Naive thymus-derived CD4-positive, alpha-beta T cell (primary cell): ENCODE results near the gene ARHGAP4. TPM values are rescaled to one million over a fixed set of nuclear protein-coding genes. Genes with fewer than 3 reads are reported as not detected.

ENCODE experiments used
- ATAC-seq: fragments of 150-1000 bp; cut with Tn5 transposase; 2 replicates; pipeline ENCODE4 v1.10.0; 2021; ENCODE audit warnings: mild to moderate bottlenecking, moderate library complexity
- CTCF ChIA-PET: fragments of 350-600 bp; sonication (Branson Sonifier 250); formaldehyde crosslinking; loops from one replicate; lab custom pipeline; 2021; ENCODE audit warnings: antibody characterized with exemption; lab: Charles Lee
- POLR2A ChIA-PET: fragments of 350-600 bp; sonication (Branson Sonifier 250); formaldehyde crosslinking; loops from one replicate; lab custom pipeline; 2021; ENCODE audit warnings: antibody characterized with exemption, inconsistent platforms; lab: Charles Lee
- DNase-seq, 9 donors: peaks; one replicate each; pipeline versions ENCODE4 v3.0.0 to v3.0.0-alpha.2; 2020 to 2022; ENCODE audit warnings: mixed read lengths in 1 of 9
- H3K27ac ChIP-seq: one replicate; pipeline ENCODE4 v1.7.0; 2013; ENCODE audit warnings: mild to moderate bottlenecking, low read depth, low read length, moderate library complexity
- H3K27me3 ChIP-seq, 2 donors: one replicate each; pipeline ENCODE4 v1.7.0; 2013; ENCODE audit warnings: low read length in 2 of 2, mild to moderate bottlenecking in 2 of 2, moderate library complexity in 2 of 2; ENCODE audit not compliant: control insufficient read depth in 2 of 2, insufficient read depth in 2 of 2
- H3K36me3 ChIP-seq, 3 experiments: 1 replicate in 2 of 3; 2 replicates in 1 of 3; pipeline ENCODE4 v1.7.0; 2013; ENCODE audit warnings: low read length in 3 of 3, mild to moderate bottlenecking in 3 of 3, moderate library complexity in 1 of 3; ENCODE audit not compliant: insufficient read depth in 3 of 3, control insufficient read depth in 2 of 3
- H3K4me1 ChIP-seq, 2 donors: one replicate each; pipeline ENCODE4 v1.7.0; 2013; ENCODE audit warnings: low read length in 2 of 2, mild to moderate bottlenecking in 2 of 2, moderate library complexity in 1 of 2; ENCODE audit not compliant: control insufficient read depth in 2 of 2, insufficient read depth in 2 of 2
- H3K4me3 ChIP-seq: 2 replicates; pipeline ENCODE4 v1.7.0; 2013; ENCODE audit warnings: mild to moderate bottlenecking, low read length
- H3K9me3 ChIP-seq, 3 experiments: 1 replicate in 2 of 3; 2 replicates in 1 of 3; pipeline ENCODE4 v1.7.0; 2013; ENCODE audit warnings: low read length in 3 of 3; ENCODE audit not compliant: control insufficient read depth in 2 of 3
- H3K27ac Mint-ChIP-seq, 9 donors: one replicate each; pipeline ENCODE4 v1.8.0; 2020 to 2022; ENCODE audit warnings: mixed read lengths in 9 of 9, mild to moderate bottlenecking in 8 of 9, moderate library complexity in 5 of 9, inconsistent platforms in 2 of 9
- H3K27me3 Mint-ChIP-seq, 5 donors: one replicate each; pipeline ENCODE4 v1.8.0; 2021 to 2022; ENCODE audit warnings: mixed read lengths in 5 of 5, mild to moderate bottlenecking in 1 of 5
- H3K36me3 Mint-ChIP-seq, 5 donors: one replicate each; pipeline ENCODE4 v1.8.0; 2020 to 2022; ENCODE audit warnings: mixed read lengths in 5 of 5, mild to moderate bottlenecking in 3 of 5, inconsistent platforms in 1 of 5
- H3K4me1 Mint-ChIP-seq, 7 donors: one replicate each; pipeline ENCODE4 v1.8.0; 2020 to 2022; ENCODE audit warnings: mixed read lengths in 7 of 7, mild to moderate bottlenecking in 3 of 7, inconsistent platforms in 1 of 7
- H3K4me3 Mint-ChIP-seq, 10 donors: one replicate each; pipeline ENCODE4 v1.8.0; 2020 to 2022; ENCODE audit warnings: mild to moderate bottlenecking in 10 of 10, mixed read lengths in 10 of 10, moderate library complexity in 6 of 10, inconsistent platforms in 2 of 10
- H3K9me3 Mint-ChIP-seq, 11 donors: one replicate each; pipeline ENCODE4 v1.8.0; 2020 to 2022; ENCODE audit warnings: mixed read lengths in 11 of 11, mild to moderate bottlenecking in 4 of 11, inconsistent platforms in 1 of 11, moderate library complexity in 1 of 11
- intact Hi-C, 2 donors: fragments of 100-400 bp; cut with micrococcal nuclease; formaldehyde crosslinking; loops; one replicate each; pipeline ENCODE4 v1.15.1; 2023
- polyA plus RNA-seq, 2 donors: library from polyadenylated mRNA; unstranded; fragments of 300-500 nt; fragmentation: Illumina TruSeq; gene quantifications; one replicate each; pipeline ENCODE4 v1.2.3, GENCODE V29; 2021
- total RNA-seq, 6 experiments: library from RNA in 5 of 6; stranded (reverse) in 5 of 6; gene quantifications; 1 replicate in 5 of 6; 2 replicates in 1 of 6; pipeline ENCODE4 v1.2.3 and lab custom pipeline; 2021 to 2026

Gene ARHGAP4
- total and polyA plus RNA-seq, 7 experiments from 2014 or later = 82.5 to 439 (median 341) TPM

- peaks cover 0 to 23% (median 0%) of the 10 kb centered on the region in 5 donors for H3K36me3 Mint-ChIP-seq
- H3K9me3 Mint-ChIP-seq = peaks cover 0 to 2% (median 0%) of the 10 kb centered on the region in 11 donors
- DNase-seq (no peak), ATAC-seq (no peak)
- peaks cover 0 to 6% (median 0%) of the 10 kb centered on the region in 3 experiments for H3K36me3 ChIP-seq
- POLR2A ChIA-PET = interaction anchor here (1.0 to 17.4 kb wide), 18 partner anchors 9 to 518 kb away, joined by 3 to 384 read pairs (median 6); partner anchors contain the start of genes HCFC1, IDH3G, NAA10 and RENBP
- H3K4me3 ChIP-seq = peak overlapping the region; percentile 81
- peak overlapping the region; percentile 80 to 100 (median 98) for H3K27ac Mint-ChIP-seq
- H3K9me3 ChIP-seq = no peaks in the 10 kb centered on the region
- CTCF ChIA-PET = interaction anchor here (0.6 to 13.2 kb wide), 5 partner anchors 17 to 562 kb away, joined by 3 to 168 read pairs (median 3); partner anchors contain the start of gene RENBP
- intact Hi-C loops = loop anchor here (1.0 to 10.0 kb wide), 7 partner anchors 9 to 568 kb away; partner anchors contain the start of genes EMD (in 2 of the 2), NAA10 (in 1 of the 2), SLC10A3 (in 1 of the 2) and SLC6A8 (in 1 of the 2)
- H3K4me3 Mint-ChIP-seq = peak overlapping the region; percentile 89 to 95 (median 92)
- peak overlapping the region; percentile 98 for H3K27ac ChIP-seq
- H3K27me3 ChIP-seq = no peaks in the 10 kb centered on the region
- H3K4me1 Mint-ChIP-seq = peaks cover 0 to 79% (median 27%) of the 10 kb centered on the region in 7 donors
- peaks cover 22 to 27% of the 10 kb centered on the region in 2 donors for H3K4me1 ChIP-seq
- H3K27me3 Mint-ChIP-seq = no peaks in the 10 kb centered on the region
Observed at GRCh38 chrX:153926552-153926857, 441 bp upstream of the ARHGAP4 start.

- ATAC-seq (no peak), DNase-seq (peak in 4 of 9 donors; percentile 41 to 50 (median 43))
- CTCF ChIA-PET = interaction anchor here (0.6 to 13.2 kb wide), 5 partner anchors 13 to 43 kb away, joined by 3 to 168 read pairs (median 5); partner anchors contain the start of gene RENBP
- peak overlapping the region; percentile 98 for H3K27ac ChIP-seq
- H3K36me3 ChIP-seq = peaks cover 0 to 16% (median 0%) of the 10 kb centered on the region in 3 experiments
- Mint-ChIP-seq H3K9me3 (peaks cover 0 to 2% (median 0%) of the 10 kb centered on the region in 11 donors), H3K27ac (peak overlapping the region; percentile 88 to 98 (median 93)), H3K36me3 (peaks cover 0 to 21% (median 0%) of the 10 kb centered on the region in 5 donors), H3K4me1 (peaks cover 0 to 73% (median 24%) of the 10 kb centered on the region in 7 donors), H3K27me3 (no peaks in the 10 kb centered on the region), H3K4me3 (peak overlapping the region; percentile 92 to 98 (median 94))
- intact Hi-C loops = loop anchor here (2.0 to 10.0 kb wide), 4 partner anchors 19 to 569 kb away; partner anchors contain the start of genes EMD (in 2 of the 2), SLC10A3 (in 1 of the 2) and SLC6A8 (in 1 of the 2)
- peaks cover 27% of the 10 kb centered on the region in 2 donors for H3K4me1 ChIP-seq
- no peaks in the 10 kb centered on the region for H3K9me3 ChIP-seq
- peak overlapping the region; percentile 70 for H3K4me3 ChIP-seq
- POLR2A ChIA-PET = interaction anchor here (0.7 to 17.4 kb wide), 14 partner anchors 8 to 444 kb away, joined by 3 to 384 read pairs (median 6); partner anchors contain the start of genes HCFC1, IDH3G, NAA10 and RENBP
- no peaks in the 10 kb centered on the region for H3K27me3 ChIP-seq
Observed at GRCh38 chrX:153925387-153925738, 701 bp downstream of the ARHGAP4 start.

- H3K27ac ChIP-seq = peak overlapping the region; percentile 98
- H3K4me1 ChIP-seq = peaks cover 24 to 26% of the 10 kb centered on the region in 2 donors
- peak overlapping the region; percentile 70 for H3K4me3 ChIP-seq
- ATAC-seq (no peak), DNase-seq (peak in 7 of 9 donors; percentile 42 to 59 (median 52))
- Mint-ChIP-seq H3K9me3 (peaks cover 0 to 2% (median 0%) of the 10 kb centered on the region in 11 donors), H3K4me1 (peaks cover 0 to 68% (median 25%) of the 10 kb centered on the region in 7 donors), H3K4me3 (peak overlapping the region; percentile 92 to 98 (median 94)), H3K36me3 (peaks cover 0 to 23% (median 0%) of the 10 kb centered on the region in 5 donors), H3K27ac (peak overlapping the region; percentile 86 to 98 (median 93)), H3K27me3 (no peaks in the 10 kb centered on the region)
- no peaks in the 10 kb centered on the region for H3K9me3 ChIP-seq
- intact Hi-C loops = loop anchor here (1.0 to 10.0 kb wide), 4 partner anchors 18 to 570 kb away; partner anchors contain the start of gene SLC10A3 (in 1 of the 2)
- H3K36me3 ChIP-seq = peaks cover 0 to 19% (median 0%) of the 10 kb centered on the region in 3 experiments
- no peaks in the 10 kb centered on the region for H3K27me3 ChIP-seq
- POLR2A ChIA-PET = interaction anchor here (1.6 to 17.4 kb wide), 8 partner anchors 14 to 130 kb away, joined by 3 to 384 read pairs (median 20); partner anchors contain the start of genes HCFC1, IDH3G, NAA10 and RENBP
- CTCF ChIA-PET = interaction anchor here (0.6 to 13.2 kb wide), 6 partner anchors 12 to 810 kb away, joined by 3 to 168 read pairs (median 4); partner anchors contain the start of gene RENBP
Observed at GRCh38 chrX:153924149-153924861, 1.8 kb downstream of the ARHGAP4 start.

- Histone ChIP-seq H3K27ac (peak overlapping the region; percentile 98), H3K9me3 (no peaks in the 10 kb centered on the region), H3K4me1 (peaks cover 19 to 21% of the 10 kb centered on the region in 2 donors), H3K4me3 (peak overlapping the region; percentile 70), H3K27me3 (no peaks in the 10 kb centered on the region), H3K36me3 (peaks cover 0 to 30% (median 4%) of the 10 kb centered on the region in 3 experiments)
- ChIA-PET POLR2A (interaction anchor here (0.7 to 17.4 kb wide), 7 partner anchors 8 to 159 kb away, joined by 3 to 384 read pairs (median 4); partner anchors contain the start of genes HCFC1, NAA10, PLXNB3 and RENBP), CTCF (interaction anchor here (1.3 to 13.2 kb wide), 4 partner anchors 17 to 160 kb away, joined by 4 to 168 read pairs (median 17); partner anchors contain the start of gene RENBP)
- Mint-ChIP-seq H3K36me3 (peaks cover 0 to 21% (median 0%) of the 10 kb centered on the region in 5 donors), H3K9me3 (peaks cover 0 to 2% (median 0%) of the 10 kb centered on the region in 11 donors), H3K4me3 (peak overlapping the region; percentile 92 to 98 (median 94)), H3K27ac (peak overlapping the region; percentile 23 to 98 (median 93)), H3K4me1 (peaks cover 0 to 59% (median 21%) of the 10 kb centered on the region in 7 donors), H3K27me3 (no peaks in the 10 kb centered on the region)
- intact Hi-C loops = loop anchor here in 1 of 2 donors (10.0 kb wide), 1 partner anchor 572 kb away; the partner anchor contains the start of gene SLC10A3
- ATAC-seq = no peak
- no peak for DNase-seq
Observed at GRCh38 chrX:153922932-153923857, 2.9 kb downstream of the ARHGAP4 start.

GRCh38 chrX:153921511-153922446 is 4.3 kb downstream of the ARHGAP4 start:
- ChIA-PET CTCF (interaction anchor here (0.9 to 13.2 kb wide), 2 partner anchors 27 to 45 kb away, joined by 3 to 168 read pairs; partner anchors contain the start of gene RENBP), POLR2A (interaction anchor here (0.6 to 17.4 kb wide), 4 partner anchors 12 to 47 kb away, joined by 3 to 384 read pairs (median 119); partner anchors contain the start of genes HCFC1, NAA10, RENBP and TMEM187)
- peaks cover 0 to 40% (median 4%) of the 10 kb centered on the region in 3 experiments for H3K36me3 ChIP-seq
- intact Hi-C loops = loop anchor here in 1 of 2 donors (10.0 kb wide), 1 partner anchor 573 kb away; the partner anchor contains the start of gene SLC10A3
- Mint-ChIP-seq H3K4me3 (peak overlapping the region; percentile 60 to 98 (median 94)), H3K4me1 (peaks cover 0 to 53% (median 23%) of the 10 kb centered on the region in 7 donors), H3K9me3 (peaks cover 0 to 2% (median 0%) of the 10 kb centered on the region in 11 donors), H3K27ac (peak overlapping the region in 8 of 9 donors; percentile 10 to 96 (median 78)), H3K27me3 (no peaks in the 10 kb centered on the region), H3K36me3 (peaks cover 0 to 25% (median 0%) of the 10 kb centered on the region in 5 donors)
- no peak for DNase-seq
- H3K9me3 ChIP-seq = no peaks in the 10 kb centered on the region
- peak overlapping the region; percentile 47 for H3K4me3 ChIP-seq
- H3K27me3 ChIP-seq = no peaks in the 10 kb centered on the region
- no peak for ATAC-seq
- peak overlapping the region; percentile 98 for H3K27ac ChIP-seq
- peaks cover 13 to 19% of the 10 kb centered on the region in 2 donors for H3K4me1 ChIP-seq
